Stimulated activated CD8-positive, alpha-beta memory T cell treated with anti-CD3 and anti-CD28 coated beads, Interleukin-7, amount 100 ng/mL, for 24 hours (primary cell): ENCODE measurements around the gene MAPT.
"Not testable (repeated sequence)": the region's sequence is repeated elsewhere in the genome, so short reads cannot be mapped to it uniquely, and the experiment has no call there.

Source experiments
- DNase-seq: peaks from one replicate; pipeline ENCODE4 v3.0.0-alpha.2; 2020; ENCODE audit warnings: low read depth

The MAPT gene

DNA sequence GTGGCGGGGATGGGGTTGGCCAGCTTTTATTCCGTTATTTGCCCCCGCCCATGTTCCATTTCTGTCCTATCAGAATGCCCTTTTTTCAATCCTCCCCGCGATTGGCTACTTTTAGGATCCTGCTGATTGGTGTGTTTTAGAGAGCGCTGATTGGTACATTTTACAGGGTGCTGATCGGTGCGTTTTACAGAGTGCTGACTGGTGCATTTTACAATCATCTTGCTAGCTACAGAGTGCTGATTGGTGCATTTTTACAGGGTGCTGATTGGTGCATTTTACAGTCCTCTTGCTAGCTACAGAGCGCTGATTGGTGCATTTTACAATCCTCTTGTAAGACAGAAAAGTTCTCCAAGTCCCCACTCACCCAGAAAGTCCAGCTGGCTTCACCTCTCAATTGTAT, 32.2 kb upstream of the MAPT start:
- DNase-seq: not testable (repeated sequence)

DNA sequence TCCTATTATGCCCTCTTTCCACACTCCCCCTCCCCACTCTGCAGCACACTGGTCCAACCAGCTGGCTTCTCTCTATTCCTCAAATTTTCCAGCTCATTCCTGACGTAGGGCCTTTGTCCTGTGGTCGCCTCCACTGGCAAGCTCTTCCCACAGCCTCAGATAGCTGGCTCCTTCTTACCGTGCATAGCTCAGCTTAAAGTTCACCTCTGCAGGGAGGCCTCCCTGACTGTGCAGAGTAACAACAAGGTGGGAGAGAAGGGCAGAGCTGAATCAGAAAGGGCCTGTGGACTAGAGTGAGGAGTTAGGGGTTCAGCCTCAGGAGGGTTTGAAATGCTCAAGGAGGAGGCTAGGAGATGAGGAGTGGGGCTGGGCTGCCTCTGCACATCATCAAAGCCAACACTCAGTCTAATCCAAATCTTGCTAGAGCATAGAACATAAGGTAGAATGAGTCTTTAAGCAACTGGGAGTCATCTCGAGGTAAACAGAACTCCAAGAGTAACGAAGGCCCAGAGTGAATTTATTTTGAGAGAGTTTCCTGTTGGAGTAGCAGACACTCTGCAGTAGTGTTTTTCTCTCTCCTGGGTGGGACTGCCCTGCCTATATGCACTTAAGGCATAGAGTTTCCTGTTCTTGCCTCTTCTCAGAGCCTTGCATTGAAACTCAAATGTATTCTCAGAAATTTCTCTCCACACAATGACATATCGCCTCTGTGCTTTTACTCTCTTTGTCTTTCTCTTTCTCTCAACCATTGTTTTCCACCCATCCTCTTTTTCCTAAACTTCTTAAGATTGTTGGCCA, 30.3 kb upstream of the MAPT start:
- no peak for DNase-seq

DNA sequence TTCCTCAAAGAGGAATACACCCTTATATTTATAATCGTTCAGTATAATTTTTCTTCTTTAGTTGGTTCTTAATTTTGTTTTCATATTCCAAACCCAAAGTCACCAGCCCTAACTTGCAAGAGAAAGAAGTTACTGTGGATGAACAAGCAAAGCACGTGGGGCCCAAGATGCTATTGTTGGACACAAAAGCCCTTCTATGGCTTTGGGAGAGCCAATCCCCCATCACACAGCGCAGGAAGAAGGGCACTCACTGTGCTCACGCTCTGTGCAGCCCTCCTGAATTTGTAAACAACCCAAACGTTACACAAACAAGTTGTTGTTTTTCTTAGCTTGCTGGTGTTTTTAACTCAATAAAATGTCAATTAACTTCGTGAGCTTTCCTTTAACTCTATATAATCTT, 27.2 kb upstream of the MAPT start:
- no peak for DNase-seq

DNA sequence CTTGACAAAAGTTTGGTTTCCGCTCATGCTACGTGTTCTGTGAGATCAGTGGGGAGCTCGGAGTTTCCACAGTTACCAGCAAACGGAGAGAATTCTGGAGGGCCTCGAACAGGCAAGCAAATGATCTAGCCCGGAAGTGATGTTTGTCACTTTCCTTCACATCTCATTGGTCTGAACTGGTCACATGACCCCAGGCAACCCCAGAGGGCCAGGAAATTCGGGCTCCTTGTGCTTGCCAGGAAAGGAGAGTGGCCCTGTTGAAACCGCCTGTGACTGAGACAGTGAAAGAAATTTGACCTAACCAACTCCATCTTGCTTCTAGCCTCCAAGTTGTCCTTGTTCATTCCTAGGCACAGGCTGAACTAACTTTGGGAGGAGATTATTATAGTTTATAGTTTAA, 26.7 kb upstream of the MAPT start:
- DNase-seq: no peak

DNA sequence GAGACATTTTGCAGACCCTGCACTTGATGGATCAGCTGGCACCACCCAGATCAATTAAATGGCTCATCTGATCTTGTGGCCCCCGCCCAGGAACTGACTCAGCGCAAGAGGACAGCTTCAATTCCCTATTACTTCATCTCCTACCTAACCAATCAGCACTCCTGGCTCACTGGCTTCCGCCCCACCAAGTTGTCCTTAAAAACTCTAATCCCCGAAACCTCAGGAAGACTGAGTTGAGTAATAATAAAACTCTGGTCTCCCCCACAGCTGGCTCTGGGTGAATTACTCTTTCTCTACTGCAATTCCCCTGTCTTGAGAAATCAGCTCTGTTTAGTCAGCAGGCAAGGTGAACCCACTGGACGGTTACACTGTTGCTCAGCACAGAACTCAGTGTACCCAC, 26.1 kb upstream of the MAPT start:
- DNase-seq: no peak

DNA sequence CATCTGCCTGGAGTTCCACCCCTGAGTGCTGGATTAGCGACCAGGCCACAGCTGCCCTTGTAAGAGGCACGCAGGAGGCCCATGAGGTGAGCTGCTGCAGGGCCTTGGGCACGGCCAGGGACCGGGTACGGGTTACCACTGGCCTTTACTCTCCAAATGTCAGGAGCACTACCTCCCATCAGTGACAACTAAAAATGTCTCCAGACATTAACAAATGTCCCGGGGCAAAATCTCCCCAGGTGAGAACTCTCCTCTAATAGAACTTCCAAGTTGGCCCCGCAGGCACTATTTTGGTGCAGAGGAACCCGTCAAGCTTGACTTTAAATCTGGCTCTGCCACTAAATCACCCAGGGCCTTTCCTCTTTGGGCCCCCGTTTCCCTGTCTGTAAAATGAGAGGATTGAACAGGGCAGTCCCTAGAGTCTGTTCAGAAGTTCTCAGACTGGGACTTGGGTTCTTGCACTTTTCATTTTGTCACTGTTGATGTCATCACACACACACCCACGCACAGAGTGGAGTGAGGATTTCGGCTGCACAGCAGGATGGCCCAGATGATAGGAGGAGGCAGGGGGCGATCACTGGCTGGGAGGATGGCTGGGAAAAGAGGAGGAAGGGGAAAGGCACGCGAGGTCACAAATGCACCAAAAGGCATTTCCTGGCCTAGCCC, 24.5 kb upstream of the MAPT start:
- DNase-seq: no peak

DNA sequence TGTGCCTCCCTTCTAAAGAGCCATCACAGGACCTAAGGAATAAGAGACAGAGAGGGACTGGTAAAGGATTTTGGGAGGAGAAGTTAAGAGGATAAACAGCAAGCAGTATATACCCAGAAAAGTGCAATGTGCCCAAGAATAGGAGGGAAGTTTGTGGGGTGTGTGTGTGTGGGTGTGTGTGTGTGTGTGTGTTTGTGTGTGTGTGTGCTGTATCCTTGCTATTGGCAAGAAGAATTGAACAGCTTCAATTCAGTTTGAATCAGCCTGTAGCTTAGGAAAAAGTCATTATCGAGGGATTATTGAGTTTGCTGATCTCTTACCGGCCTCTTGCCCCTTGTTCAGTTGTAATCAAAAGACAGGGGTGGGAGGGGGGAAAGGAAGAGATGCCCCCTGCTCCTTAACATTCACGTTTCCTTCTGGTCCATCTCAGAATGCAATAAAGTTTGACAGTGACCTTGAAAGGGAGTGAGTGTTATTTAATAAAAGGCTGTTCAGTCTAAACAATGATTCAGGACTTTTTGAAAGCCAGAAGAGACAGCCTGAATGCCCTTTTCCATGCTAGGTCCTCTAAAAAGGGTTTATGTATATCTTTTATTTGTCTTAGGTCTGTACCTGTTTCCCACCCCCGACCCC, 23.9 kb upstream of the MAPT start:
- no peak for DNase-seq

DNA sequence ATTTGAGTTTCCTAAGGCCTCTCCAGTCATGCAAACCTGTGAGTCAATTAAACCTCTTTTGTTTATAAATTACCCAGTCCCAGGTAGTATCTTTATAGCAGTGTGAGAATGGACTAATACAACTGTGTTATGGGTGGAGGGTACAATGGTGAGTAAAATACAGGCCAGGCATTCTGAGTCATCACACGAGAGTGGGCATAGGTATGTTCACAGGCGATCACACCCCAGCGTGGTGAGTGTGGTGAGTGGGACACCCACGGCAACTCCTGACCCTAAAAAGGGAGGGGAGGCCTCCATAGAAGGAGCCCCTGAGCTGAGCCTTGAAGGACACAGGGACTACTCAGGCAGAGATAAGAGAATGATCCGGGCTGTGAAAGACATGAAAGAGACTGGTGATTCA, 22.6 kb upstream of the MAPT start:
- DNase-seq: no peak

DNA sequence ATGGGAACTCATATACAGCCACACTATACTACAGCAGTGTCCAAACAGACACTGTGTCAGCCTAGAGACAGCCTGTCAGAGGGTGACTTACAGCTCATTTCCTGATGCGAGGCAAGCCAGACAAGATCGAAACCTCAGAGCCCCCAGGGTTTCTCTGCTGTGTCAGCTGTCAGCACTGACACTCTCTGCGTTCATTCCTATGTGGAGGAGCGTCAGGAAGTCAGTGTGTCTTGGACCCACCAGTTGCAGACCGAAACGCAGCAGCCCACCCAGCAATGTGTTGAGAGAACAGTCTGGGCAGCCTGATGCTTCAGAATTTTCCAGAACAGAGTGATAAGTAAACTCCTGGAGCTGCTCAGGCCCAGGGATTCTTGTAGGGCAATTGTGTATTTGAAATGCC, 20.6 kb upstream of the MAPT start:
- no peak for DNase-seq

DNA sequence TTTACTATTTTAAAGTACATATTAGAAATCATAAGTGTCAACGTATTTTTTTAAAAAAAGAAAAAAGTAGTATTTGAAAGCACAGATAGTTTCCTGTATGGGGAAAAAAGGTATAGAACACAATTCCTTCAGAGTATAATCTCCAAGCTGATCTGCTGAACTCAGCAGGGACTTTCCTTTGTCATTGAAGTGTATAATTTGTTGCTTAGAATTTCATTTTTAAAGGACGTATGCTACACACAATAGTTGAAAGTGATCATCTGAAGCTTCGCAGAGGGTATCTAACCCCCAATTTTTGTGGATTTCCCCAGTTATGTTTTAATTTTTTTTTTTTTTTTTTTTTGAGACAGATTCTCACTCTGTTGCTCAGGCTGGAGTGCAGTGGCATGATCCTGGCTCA, 20.2 kb upstream of the MAPT start:
- DNase-seq: no peak

DNA sequence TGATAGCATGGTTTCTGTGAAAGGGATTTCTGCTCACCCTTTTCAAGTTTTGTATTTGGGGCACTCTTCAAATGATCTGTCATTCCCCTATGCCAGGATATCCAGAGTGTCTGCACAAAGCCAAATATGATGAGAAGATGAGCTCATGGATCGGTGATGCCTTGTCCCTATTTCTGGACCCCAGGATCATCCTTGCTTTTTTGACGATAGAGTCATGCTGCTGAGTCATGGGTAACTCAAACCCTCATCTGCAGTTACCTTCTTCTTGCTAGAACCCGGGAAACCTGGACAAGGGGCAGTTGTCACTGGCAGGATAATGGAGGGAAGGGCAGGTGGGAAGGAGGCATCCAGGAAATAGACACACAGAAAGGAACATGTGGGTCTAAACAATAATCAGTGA, 17.8 kb upstream of the MAPT start:
- DNase-seq: no peak

DNA sequence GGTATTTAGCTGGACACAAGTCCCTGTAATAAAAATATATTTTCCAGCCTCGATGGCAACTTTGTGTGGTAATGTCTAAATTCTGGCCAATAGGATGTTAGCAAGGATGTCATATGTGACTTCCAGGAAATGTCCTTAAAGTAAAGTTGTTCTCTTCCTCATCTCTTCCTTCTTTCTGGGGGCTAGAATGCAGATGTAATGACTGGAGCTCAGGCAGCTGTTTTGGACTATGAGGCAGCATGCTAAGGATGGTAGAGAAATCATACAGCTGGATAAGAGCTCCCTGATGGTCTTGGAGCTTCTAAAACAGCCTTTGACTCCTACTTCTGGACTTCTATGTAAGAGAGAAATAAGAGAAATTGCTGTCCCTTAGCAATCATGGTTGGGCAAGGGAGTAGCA, 16.9 kb upstream of the MAPT start:
- no peak for DNase-seq

DNA sequence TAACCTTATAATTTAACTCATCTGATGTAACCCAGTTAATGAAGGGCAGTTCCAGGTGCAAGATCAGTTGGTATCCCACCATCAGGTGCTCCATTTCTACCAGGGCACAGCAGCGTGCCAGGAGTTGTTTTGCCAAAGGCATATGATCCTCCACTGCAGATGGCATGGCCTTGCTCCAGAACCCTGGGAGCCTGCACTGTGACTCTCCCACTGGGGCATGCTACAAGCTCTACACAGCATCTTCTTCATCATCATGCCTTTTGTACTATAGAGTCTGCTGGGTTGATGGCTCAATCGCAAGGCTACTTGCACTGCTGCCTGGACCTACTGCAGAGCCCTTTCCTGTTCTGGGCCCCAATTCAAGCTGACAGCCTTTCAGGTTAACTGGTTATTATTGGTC, 11.3 kb upstream of the MAPT start:
- DNase-seq: no peak

DNA sequence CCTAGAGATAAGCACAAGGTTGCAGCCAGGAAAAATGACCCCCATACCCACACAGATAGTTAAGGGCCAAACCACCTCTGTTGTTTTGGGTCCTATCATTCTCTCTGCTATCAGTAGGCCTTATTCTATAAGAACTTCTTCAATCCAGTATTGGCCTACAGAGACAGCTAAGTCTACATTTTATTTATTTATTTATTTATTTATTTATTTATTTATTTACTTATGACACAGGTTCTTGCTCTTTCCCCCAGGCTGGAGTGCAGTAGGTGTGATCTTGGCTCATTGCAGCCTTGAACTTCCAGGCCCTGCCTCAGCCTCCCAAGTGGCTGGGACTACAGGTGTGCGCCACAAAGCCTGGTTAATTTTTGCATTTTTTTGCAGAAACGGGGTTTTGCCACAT, 7.5 kb upstream of the MAPT start:
- no peak for DNase-seq

DNA sequence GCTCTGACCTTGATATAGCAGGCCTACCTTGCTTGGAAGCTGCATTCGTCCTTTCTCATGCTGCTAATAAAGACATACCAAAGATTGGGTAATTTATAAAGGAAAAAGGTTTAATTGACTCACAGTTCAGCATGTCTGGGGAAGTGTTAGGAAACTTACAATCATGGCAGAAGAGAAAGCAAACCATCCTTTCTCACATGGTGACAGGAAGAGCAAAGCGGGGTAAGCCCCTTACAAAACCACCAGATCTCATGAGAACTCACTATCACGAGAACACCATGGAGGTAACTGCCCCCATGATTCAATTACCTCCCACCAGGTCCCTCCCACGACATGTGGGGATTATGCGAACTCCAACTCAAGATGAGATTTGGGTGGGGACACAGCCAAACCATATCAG, 6.0 kb upstream of the MAPT start:
- no peak for DNase-seq

DNA sequence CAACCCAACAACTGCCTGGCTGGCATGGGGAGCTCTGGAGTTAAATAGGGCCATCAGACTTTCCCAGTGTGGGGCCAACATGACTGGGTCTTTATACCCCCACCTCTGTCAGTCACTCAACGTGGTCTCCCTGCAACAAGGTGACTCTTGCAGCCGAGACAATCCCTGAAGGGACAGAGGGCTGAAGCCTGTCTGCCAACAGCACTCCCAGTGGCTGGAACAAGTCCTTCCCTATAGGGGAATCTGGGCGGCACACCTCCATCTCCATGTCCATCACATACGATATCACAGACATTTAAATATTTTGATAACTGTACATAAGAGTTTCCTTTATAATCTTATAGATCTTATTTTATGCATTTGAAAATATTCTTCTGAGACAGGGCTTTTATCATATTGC, 4.8 kb upstream of the MAPT start:
- DNase-seq: no peak

DNA sequence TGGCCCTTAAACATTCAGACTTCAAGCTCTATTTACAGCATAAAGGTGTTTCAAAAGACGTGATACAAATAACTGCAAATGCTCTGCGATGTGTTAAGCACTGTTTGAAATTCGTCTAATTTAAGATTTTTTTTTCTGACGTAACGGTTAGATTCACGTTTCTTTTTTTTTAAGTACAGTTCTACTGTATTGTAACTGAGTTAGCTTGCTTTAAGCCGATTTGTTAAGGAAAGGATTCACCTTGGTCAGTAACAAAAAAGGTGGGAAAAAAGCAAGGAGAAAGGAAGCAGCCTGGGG, 681 bp upstream of the MAPT start:
- no peak for DNase-seq

DNA sequence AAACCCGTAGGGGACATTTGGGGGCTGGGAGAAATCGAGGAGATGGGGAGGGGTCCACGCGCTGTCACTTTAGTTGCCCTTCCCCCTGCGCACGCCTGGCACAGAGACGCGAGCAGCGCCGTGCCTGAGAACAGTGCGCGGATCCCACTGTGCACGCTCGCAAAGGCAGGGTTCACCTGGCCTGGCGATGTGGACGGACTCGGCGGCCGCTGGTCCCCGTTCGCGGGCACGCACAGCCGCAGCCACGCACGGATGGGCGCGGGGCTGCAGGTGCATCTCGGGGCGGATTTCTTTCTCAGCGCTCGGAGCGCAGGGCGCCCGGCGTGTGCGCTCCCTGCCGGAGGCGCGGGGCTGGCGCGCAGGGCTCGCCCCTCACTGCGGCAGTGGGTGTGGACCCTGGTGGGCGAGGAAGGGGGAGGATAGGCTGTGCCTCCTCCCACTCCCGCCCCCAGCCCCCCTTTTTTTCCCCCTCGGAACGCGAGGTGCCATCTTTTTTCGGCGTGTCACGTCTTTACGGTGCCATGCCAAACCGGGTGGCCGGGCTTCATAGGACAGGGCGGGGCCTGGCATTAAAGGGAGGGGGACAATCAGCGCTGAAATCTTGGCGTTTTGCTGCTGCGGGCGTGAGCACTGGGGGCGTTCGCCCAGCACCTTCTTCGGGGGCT, 1.1 kb downstream of the MAPT start:
- DNase-seq: no peak

DNA sequence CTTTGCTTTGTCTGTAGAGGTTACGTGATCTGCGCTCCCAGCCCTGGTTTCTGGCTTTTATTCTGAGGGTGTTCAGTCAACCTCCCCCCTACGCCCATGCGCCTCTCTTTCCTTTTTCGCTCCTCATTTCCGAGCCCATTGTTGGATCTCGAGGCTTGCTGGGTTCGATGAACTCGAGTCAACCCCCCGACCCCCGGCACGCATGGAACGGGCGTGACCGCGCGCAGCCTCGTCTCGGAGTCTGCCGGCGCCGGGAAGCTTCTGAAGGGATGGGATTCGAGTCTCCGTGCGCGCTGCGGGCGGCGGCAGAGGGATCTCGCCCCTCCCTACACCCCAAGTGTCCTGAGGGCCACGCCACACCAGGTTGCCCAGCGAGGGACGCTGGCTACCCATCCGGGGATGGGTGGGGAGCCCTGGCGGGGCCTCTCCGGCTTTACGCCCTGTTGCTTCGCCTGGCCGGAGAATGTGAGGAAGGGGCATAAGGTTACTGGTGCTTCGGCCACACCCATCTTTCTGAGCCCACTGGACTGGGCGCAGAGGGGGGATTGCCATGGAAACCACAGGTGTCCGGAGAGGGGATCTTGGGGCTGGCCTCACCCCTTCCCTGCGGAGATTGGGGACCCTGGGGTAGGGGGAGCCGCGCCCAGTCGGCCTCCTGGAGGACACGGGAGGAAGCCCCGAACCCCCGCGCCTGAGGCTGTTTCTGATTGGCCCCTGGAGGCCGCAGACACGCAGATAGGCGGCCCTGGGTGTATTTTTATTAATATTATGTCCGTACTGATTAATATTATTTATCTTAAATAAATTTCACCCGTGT, 1.8 kb downstream of the MAPT start:
- no peak for DNase-seq

DNA sequence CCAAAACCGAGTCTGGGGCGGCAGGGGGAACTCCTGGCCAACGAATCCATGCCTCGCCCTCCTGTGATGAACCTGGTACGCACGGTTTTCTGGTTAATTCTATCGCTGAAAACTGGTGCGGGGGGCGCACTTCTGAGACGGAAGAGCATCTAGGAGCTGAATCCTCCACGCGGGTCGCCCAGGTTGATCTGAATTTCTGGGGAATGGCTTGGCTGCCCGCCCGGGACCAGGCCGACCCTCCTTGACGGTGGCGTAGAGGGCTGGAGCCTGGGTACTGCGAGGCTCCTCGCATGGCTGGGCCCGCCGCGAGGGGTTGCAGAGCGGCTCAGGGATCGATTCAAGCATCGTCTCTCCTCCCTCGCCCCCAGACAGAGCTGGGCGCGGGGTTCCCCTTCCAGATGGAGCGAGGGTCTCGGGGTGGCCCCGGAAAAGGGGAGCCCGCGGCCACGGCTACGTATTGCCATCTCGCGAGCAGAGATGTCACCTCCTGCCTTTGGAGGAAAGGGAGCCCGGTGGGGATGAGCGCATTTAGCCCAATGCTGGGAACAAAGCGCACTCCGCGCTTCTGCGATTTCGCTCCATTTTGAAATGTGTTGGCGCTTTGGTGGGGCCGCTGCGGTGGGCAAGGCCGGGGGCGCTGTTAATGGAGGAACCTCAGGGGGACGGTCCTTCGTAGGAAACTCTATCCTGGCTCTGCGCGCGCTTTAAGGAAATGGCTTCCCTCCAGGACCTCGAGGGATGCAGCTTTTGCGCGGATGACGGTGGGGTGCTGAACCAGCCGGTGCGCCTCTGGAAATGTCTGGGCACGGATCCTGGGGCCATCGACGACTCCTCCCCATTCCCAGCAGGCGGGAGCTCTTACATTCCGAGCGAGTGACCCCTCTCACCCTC, 2.7 kb downstream of the MAPT start:
- no peak for DNase-seq

DNA sequence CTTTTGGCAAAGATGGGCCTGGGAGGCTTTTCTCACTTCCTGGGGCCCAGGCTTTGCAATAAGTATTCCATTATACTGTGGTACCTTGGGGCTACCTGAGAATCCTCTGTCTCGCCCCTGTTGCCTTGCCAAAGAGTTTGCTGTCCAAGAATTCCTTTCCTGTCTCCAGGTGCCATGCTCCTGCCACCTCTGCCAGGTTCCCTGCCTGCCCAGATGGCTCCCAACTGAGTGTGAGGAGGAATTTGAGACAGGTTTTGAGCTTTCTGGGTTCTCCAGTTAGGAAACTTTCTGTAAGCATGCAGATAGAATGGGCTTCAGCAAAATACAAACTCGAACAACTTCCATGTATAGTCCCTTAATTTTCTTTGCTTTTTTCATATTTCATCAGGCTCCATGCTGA, 5.8 kb downstream of the MAPT start:
- no peak for DNase-seq
